Ascending aorta (tissue), 2 donors: ENCODE data around the gene NOL4L. TPM values are rescaled to one million over a fixed set of nuclear protein-coding genes. Genes with fewer than 3 reads are reported as not detected.

Experiments
- DNase-seq, 2 donors: peaks; one replicate each; pipeline ENCODE4 v3.0.0-alpha.2; 2019; ENCODE audit warnings: low spot score in 2 of 2
- H3K27ac ChIP-seq, 2 donors: fragments of 200-600 bp; sonication (generic); one replicate each; pipeline ENCODE4 v1.5.1; 2016 to 2017; ENCODE audit warnings: mild to moderate bottlenecking in 1 of 2
- H3K27me3 ChIP-seq: fragments of 200-600 bp; sonication (generic); one replicate; pipeline ENCODE4 v1.5.1; 2017
- H3K36me3 ChIP-seq, 2 donors: fragments of 200-600 bp; sonication (generic); one replicate each; pipeline ENCODE4 v1.5.1; 2016
- H3K4me1 ChIP-seq, 2 donors: fragments of 200-600 bp; sonication (generic); one replicate each; pipeline ENCODE4 v1.5.1; 2016 to 2017; ENCODE audit warnings: mild to moderate bottlenecking in 1 of 2
- H3K4me3 ChIP-seq, 2 donors: fragments of 200-600 bp; sonication (generic); one replicate each; pipeline ENCODE4 v1.5.1; 2016 to 2017; ENCODE audit warnings: mild to moderate bottlenecking in 1 of 2
- H3K9me3 ChIP-seq, 2 donors: fragments of 200-600 bp; sonication (generic); one replicate each; pipeline ENCODE4 v1.5.1; 2016
- intact Hi-C: fragments of 100-400 bp; cut with DNase I; formaldehyde crosslinking; loops from one replicate; pipeline ENCODE4 v1.15.1; 2023
- total RNA-seq: library from RNA; depleted of rRNA; stranded (reverse); fragments of >200 nt; gene quantifications from one replicate; pipeline ENCODE4 v1.1.0, GENCODE V29; 2016
- TF ChIP-seq, protein P1 (sequence below), 3 experiments: fragments of 200-600 bp in 2 of 3; fragments of 450-650 bp in 1 of 3; sonication (generic) in 2 of 3; IDR thresholded peaks; one replicate each; pipeline ENCODE4 v1.5.1; 2016 to 2019; ENCODE audit warnings: antibody characterized with exemption in 3 of 3, mild to moderate bottlenecking in 1 of 3, moderate library complexity in 1 of 3

NOL4L gene
- total RNA-seq, 1 donor from 2014 or later, result 19.8 TPM

DNA sequence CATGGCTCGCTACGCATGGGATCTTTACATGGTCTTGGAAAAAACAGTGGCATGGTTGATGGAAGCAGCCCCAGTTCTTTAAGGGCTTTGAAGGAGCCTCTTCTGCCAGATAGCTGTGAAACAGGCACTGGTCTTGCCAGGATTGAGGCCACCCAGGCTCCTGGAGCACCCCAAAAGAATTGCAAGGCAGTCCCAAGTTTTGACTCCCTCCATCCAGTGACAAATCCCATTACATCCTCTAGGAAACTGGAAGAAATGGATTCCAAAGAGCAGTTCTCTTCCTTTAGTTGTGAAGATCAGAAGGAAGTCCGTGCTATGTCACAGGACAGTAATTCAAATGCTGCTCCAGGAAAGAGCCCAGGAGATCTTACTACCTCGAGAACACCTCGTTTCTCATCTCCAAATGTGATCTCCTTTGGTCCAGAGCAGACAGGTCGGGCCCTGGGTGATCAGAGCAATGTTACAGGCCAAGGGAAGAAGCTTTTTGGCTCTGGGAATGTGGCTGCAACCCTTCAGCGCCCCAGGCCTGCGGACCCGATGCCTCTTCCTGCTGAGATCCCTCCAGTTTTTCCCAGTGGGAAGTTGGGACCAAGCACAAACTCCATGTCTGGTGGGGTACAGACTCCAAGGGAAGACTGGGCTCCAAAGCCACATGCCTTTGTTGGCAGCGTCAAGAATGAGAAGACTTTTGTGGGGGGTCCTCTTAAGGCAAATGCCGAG lies 148.8 kb downstream of the NOL4L start:
- DNase-seq, result no peak
- no peaks in the 10 kb centered on the region for H3K9me3 ChIP-seq
- H3K4me1 ChIP-seq, result no peaks in the 10 kb centered on the region
- H3K4me3 ChIP-seq, result no peak overlapping the region
- TF ChIP-seq, protein P1, sequence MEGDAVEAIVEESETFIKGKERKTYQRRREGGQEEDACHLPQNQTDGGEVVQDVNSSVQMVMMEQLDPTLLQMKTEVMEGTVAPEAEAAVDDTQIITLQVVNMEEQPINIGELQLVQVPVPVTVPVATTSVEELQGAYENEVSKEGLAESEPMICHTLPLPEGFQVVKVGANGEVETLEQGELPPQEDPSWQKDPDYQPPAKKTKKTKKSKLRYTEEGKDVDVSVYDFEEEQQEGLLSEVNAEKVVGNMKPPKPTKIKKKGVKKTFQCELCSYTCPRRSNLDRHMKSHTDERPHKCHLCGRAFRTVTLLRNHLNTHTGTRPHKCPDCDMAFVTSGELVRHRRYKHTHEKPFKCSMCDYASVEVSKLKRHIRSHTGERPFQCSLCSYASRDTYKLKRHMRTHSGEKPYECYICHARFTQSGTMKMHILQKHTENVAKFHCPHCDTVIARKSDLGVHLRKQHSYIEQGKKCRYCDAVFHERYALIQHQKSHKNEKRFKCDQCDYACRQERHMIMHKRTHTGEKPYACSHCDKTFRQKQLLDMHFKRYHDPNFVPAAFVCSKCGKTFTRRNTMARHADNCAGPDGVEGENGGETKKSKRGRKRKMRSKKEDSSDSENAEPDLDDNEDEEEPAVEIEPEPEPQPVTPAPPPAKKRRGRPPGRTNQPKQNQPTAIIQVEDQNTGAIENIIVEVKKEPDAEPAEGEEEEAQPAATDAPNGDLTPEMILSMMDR (IDR thresholded peaks at IDR 0.05), result no peak
- intact Hi-C loops, result no loop called here
- peaks cover 69 to 78% of the 10 kb centered on the region in 2 donors for H3K36me3 ChIP-seq
- H3K27ac ChIP-seq, result no peak overlapping the region
- no peaks in the 10 kb centered on the region for H3K27me3 ChIP-seq

DNA sequence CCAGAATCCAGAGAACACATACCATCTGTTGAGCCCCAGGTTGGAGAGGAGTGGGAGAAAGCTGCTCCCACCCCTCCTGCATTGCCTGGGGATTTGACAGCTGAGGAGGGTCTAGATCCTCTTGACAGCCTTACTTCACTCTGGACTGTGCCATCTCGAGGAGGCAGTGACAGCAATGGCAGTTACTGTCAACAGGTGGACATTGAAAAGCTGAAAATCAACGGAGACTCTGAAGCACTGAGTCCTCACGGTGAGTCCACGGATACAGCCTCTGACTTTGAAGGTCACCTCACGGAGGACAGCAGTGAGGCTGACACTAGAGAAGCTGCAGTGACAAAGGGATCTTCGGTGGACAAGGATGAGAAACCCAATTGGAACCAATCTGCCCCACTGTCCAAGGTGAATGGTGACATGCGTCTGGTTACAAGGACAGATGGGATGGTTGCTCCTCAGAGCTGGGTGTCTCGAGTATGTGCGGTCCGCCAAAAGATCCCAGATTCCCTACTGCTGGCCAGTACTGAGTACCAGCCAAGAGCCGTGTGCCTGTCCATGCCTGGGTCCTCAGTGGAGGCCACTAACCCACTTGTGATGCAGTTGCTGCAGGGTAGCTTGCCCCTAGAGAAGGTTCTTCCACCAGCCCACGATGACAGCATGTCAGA lies 149.6 kb downstream of the NOL4L start:
- TF ChIP-seq, protein P1 (IDR thresholded peaks at IDR 0.05), result no peak
- no peaks in the 10 kb centered on the region for H3K27me3 ChIP-seq
- intact Hi-C loops, result no loop called here
- no peak overlapping the region for H3K4me3 ChIP-seq
- H3K4me1 ChIP-seq, result no peaks in the 10 kb centered on the region
- no peak overlapping the region for H3K27ac ChIP-seq
- DNase-seq, result no peak
- no peaks in the 10 kb centered on the region for H3K9me3 ChIP-seq
- H3K36me3 ChIP-seq, result peaks cover 73 to 85% of the 10 kb centered on the region in 2 donors

DNA sequence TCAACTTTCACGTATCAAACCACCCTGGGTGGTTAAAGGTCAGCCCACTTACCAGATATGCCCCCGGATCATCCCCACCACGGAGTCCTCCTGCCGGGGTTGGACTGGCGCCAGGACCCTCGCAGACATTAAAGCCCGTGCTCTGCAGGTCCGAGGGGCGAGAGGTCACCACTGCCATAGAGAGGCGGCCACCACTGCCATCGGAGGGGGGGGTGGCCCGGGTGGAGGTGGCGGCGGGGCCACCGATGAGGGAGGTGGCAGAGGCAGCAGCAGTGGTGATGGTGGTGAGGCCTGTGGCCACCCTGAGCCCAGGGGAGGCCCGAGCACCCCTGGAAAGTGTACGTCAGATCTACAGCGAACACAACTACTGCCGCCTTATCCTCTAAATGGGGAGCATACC lies 150.7 kb downstream of the NOL4L start:
- TF ChIP-seq, protein P1 (IDR thresholded peaks at IDR 0.05), result no peak
- H3K27ac ChIP-seq, result peak overlapping the region in 1 of 2 donors; percentile 49

DNA sequence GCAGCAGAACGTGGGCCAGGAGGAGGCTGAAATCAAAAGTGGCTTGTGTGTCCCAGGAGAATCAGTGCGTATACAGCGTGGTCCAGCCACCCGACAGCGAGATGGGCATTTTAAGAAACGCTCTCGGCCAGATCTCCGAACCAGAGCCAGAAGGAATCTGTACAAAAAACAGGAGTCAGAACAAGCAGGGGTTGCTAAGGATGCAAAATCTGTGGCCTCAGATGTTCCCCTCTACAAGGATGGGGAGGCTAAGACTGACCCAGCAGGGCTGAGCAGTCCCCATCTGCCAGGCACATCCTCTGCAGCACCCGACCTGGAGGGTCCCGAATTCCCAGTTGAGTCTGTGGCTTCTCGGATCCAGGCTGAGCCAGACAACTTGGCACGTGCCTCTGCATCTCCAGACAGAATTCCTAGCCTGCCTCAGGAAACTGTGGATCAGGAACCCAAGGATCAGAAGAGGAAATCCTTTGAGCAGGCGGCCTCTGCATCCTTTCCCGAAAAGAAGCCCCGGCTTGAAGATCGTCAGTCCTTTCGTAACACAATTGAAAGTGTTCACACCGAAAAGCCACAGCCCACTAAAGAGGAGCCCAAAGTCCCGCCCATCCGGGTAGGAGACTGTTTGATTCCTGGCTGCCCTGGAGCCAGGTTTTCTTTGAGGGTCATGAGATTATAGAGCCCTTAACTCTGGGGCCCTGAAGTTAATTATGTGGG lies 151.7 kb downstream of the NOL4L start:
- no peaks in the 10 kb centered on the region for H3K9me3 ChIP-seq
- no peak overlapping the region for H3K4me3 ChIP-seq
- H3K27me3 ChIP-seq, result no peaks in the 10 kb centered on the region
- TF ChIP-seq, protein P1 (IDR thresholded peaks at IDR 0.05), result no peak
- H3K4me1 ChIP-seq, result no peaks in the 10 kb centered on the region
- H3K27ac ChIP-seq, result peak overlapping the region; percentile 10 to 14
- H3K36me3 ChIP-seq, result peaks cover 89 to 96% of the 10 kb centered on the region in 2 donors
- intact Hi-C loops, result no loop called here
- DNase-seq, result no peak

More for the DNA sequence above, 150.7 kb downstream of the NOL4L start:
- H3K27me3 ChIP-seq, result no peaks in the 10 kb centered on the region
- no peaks in the 10 kb centered on the region for H3K4me1 ChIP-seq
- intact Hi-C loops, result no loop called here
- H3K4me3 ChIP-seq, result no peak overlapping the region
- DNase-seq, result no peak
- peaks cover 82 to 96% of the 10 kb centered on the region in 2 donors for H3K36me3 ChIP-seq
- no peaks in the 10 kb centered on the region for H3K9me3 ChIP-seq

DNA sequence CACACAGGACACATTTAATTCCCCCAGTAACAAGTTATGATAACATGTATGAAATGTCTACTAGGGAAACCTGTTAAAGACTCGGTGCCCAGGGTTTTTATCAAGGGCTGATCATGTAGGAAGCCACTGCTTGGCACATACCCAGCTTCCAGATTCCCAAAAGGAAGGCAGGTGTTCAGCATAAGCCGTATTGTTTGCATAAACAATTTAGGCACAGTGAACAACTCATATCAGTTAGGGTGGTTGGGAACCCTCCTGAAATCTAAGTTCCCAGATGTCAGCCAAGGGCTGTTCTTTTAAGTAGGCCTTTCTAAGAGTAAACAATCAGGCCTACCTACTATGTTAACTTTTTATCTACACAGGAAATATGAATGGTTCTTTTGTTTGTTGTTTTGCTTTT lies 152.9 kb downstream of the NOL4L start:
- intact Hi-C loops, result no loop called here
- no peak for DNase-seq
- Histone ChIP-seq H3K36me3 (peaks cover 88 to 90% of the 10 kb centered on the region in 2 donors), H3K9me3 (no peaks in the 10 kb centered on the region), H3K4me3 (no peak overlapping the region), H3K27ac (no peak overlapping the region), H3K27me3 (no peaks in the 10 kb centered on the region), H3K4me1 (no peaks in the 10 kb centered on the region)
- TF ChIP-seq, protein P1 (IDR thresholded peaks at IDR 0.05), result no peak
